CD4-positive, alpha-beta T cell treated with Interleukin-17A for 4 hours (primary cell): Measurements from ENCODE around the gene ATP8A1.

Experiments
- DNase-seq: peaks from one replicate; pipeline ENCODE4 v3.0.0-alpha.2; 2020; ENCODE audit warnings: mixed read lengths

Gene ATP8A1

GRCh38 chr4:42562016-42562415, 94.9 kb downstream of the ATP8A1 start:
- no peak for DNase-seq

DNA sequence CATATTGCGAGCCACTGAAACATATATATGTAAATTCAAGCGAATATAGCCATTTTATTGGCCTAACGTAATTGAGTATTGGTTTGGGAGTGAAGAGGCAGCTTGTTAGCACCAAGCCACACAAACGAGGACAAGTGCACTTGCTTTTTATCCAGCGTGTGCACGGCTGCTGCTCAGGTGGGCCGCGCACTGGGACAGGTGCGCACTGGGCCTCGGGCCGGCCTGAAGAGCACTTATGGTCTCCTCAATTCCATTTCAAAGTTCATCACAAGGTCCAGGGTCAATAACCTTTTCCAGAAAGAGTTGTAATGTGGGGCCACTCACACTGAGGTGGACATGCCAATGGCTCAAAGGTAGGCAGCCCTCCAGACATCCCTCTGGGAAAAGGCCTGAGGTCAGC, 95.9 kb downstream of the ATP8A1 start:
- DNase-seq: no peak

GRCh38 chr4:42560467-42560861, 96.4 kb downstream of the ATP8A1 start:
- no peak for DNase-seq

DNA sequence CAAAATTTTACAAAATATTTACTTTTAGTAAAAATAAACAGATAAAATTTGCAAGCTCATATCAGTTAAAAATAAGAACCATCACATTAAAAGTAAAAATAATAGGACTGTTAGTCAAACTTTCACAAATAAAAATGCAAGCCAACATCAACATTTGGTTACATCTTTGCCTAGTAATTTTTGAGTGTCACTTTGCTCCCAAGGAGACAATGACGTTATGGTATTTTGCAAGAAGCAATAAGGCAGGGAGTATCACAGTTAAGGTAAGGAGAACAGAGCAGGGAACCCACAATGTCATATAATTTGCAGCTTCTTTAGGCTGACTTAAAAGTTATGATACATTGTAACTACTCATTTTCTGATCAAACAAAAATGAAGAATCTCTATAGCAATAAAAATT, 98.7 kb downstream of the ATP8A1 start:
- DNase-seq: no peak

GRCh38 chr4:42555828-42556227, 101.1 kb downstream of the ATP8A1 start:
- DNase-seq: no peak

DNA sequence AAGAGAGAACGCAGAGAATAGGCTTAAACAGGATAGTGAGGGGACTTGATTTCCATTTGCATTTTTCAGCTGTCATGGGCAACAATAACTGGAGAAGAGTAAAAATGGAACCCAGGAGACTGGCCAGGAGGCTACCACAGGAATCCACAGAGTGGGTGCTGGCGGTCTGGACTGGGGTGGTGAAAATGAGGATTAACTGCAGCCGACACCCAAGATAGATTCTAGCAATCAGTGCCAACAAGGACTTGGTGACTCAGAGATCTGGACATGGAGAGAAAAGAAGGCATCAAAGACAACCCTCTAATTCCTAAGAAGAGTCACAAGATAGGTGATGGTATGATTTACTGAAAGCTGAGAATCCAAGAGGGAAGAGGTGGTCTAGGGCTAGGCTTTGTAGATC, 102.8 kb downstream of the ATP8A1 start:
- no peak for DNase-seq

GRCh38 chr4:42549896-42550295, 107.0 kb downstream of the ATP8A1 start:
- no peak for DNase-seq

GRCh38 chr4:42547805-42548204, 109.1 kb downstream of the ATP8A1 start:
- no peak for DNase-seq

GRCh38 chr4:42543762-42544161, 113.1 kb downstream of the ATP8A1 start:
- no peak for DNase-seq

- DNase-seq: no peak
Observed at GRCh38 chr4:42543126-42543525, 113.8 kb downstream of the ATP8A1 start.

DNA sequence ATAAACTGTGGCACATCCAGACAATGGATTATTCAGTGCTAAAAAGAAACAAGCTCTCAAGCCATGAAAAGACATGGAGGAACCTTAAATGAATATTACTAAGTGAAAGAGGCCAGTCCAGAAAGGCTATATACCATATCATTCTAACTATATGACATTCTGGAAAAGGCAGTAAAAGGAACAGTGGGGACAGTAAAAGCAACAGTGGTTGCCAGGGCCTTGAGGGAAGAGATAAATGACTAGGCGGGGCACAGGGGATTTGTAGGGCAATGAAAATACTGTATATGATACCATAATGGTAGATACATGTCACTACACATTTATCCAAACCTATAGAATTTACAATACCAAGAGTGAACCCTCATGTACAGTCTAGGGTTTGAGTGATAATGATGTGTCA, 115.3 kb downstream of the ATP8A1 start:
- no peak for DNase-seq

GRCh38 chr4:42533042-42533441, 123.9 kb downstream of the ATP8A1 start:
- no peak for DNase-seq

DNA sequence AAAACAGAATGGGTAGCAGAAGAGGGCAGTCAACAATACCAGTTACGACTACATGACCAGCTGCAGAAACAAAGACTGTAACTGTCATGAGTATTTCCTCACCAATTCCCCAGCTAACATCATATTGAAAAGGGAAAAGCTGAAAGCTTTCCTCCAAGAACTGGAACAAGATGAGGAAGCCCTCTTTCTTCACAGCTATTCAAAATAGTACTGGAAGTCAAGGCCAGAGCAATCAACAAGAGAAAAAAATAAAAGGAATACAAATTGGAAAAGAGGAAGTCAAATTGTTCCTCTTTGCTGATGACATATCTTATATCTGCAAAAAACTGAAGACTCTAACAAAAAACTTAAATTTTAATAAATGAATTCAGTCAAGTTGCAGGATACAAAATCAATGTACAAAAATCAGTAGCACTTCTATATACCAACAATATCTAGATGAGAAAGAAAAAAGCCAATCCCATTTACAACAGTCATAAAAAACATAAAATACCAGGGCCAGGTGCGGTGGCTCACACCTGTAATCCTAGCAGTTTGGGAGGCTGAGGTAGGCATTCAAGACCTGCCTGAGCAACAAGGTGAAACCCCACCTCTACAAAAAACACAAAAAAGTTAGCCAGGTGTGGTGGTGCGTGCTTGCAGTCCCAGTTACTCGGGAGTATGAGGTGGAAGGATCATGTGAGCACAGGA, 125.4 kb downstream of the ATP8A1 start:
- DNase-seq: no peak

GRCh38 chr4:42523066-42523718, 133.7 kb downstream of the ATP8A1 start:
- DNase-seq: no peak

- DNase-seq: peak; percentile 55
Observed at GRCh38 chr4:42519803-42520417, 137.0 kb downstream of the ATP8A1 start.

GRCh38 chr4:42515156-42515884, 141.6 kb downstream of the ATP8A1 start:
- DNase-seq: no peak

DNA sequence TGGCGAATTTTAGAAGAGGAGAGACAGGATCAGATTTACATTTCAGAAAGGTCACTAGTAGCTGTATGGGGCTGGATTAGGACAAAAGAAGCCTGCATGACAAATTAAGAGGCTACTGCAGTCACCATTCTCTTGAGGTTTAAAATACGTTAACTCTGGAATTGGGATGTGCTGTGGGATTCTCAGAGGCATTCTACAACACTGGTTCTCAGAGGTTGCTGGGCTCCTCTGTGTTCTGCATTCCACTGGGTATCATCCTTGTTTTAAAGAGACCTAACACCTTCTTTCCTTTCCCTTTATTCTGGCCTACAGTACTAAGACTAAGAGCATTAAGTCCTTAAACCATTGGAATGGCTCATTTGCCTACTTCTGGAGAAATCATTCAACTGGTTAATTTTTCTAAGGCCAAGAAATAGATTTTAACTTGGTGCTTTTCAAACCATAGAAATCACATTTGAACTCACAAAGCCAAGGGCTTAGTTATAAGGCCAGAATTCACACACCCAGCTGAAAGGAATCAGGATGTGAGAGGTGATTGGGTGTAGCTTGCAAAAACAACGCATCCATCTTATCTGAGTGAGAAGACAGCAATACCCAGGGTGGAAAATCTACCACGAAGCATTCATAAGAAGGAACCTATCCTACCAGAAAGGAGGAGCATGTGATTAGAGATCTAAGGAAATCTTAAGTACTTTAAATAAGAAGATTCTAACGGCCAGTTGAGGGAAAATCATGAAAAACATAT, 143.0 kb downstream of the ATP8A1 start:
- DNase-seq: no peak

GRCh38 chr4:42512226-42512625, 144.7 kb downstream of the ATP8A1 start:
- DNase-seq: no peak

GRCh38 chr4:42510225-42510624, 146.7 kb downstream of the ATP8A1 start:
- no peak for DNase-seq

GRCh38 chr4:42501624-42502401, 155.1 kb downstream of the ATP8A1 start:
- no peak for DNase-seq

DNA sequence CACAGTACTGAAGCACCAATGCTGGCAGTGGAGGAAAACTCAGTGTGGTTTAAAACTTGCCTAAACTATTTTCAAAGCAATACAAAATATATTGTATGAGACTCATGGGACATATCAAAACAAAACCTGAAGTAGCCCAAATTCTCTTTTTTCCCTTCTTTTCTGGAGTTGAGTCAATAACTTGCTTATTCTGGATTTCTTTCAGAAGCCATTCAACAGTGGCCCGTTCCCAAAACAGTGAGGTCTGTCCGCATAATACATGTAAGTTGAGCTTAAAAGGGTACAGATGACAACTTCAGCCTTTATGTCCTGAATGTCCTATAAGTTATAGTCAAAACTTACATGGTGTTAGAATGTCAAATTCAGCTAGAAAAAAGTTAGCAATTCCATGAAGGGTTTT, 158.9 kb downstream of the ATP8A1 start:
- DNase-seq: no peak
